PFSK-1 (cell line): ENCODE results near the gene HPGDS.

ENCODE experiments used
- FOXP2 ChIP-seq: optimal IDR thresholded peaks from 2 replicates; pipeline ENCODE3; 2011; ENCODE audit warnings: borderline replicate concordance, control low read depth, inconsistent platforms; ENCODE audit not compliant: insufficient read depth; ENCODE audit errors: extremely low read length, extremely low read depth
- POLR2AphosphoS5 ChIP-seq: IDR thresholded peaks from 2 replicates; pipeline ENCODE4 v1.6.1; 2012; ENCODE audit warnings: low read depth, mild to moderate bottlenecking, control low read depth, low read length, moderate library complexity
- TAF1 ChIP-seq: IDR thresholded peaks from 2 replicates; pipeline ENCODE4 v1.6.1; 2012; ENCODE audit warnings: low read length, control low read depth, borderline replicate concordance; ENCODE audit not compliant: insufficient read depth

DNA sequence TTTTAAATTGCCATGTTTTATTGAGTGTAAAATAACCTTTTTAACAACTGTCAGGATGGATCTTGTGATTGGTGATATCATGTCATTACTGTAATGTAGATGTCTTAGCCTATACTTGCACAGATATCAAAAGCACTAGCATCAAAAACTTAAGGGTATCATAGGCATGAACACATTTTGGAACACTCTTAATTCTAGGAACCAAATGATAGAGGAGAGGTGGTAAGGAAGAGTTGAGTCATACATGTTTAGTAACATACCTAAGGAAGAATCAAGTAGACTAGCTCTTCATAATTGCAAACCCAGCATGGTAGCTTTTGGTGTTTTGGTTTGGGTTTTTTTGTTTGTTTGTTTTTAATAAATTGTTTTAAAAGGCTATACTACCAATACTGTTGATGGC, 91.5 kb downstream of the HPGDS start:
- TF ChIP-seq FOXP2: no peak
- TF ChIP-seq POLR2AphosphoS5: no peak
- TF ChIP-seq TAF1: no peak
